HG03521 (cell line): ENCODE measurements around the gene FAM83E.
"Not testable (repeated sequence)": the region's sequence is repeated elsewhere in the genome, so short reads cannot be mapped to it uniquely, and the experiment has no call there.

ENCODE experiments used
- ATAC-seq: cut with Tn5 transposase; IDR thresholded peaks from one replicate; pipeline ENCODE4 v1.9.1; 2021; ENCODE audit warnings: mild to moderate bottlenecking, moderate library complexity; ENCODE audit not compliant: unreplicated experiment

FAM83E gene

GRCh38 chr19:48578891-48579290, 36.0 kb downstream of the FAM83E start:
- no peak for ATAC-seq

- ATAC-seq, result not testable (repeated sequence)
These were observed 37.0 kb downstream of the FAM83E start for GRCh38 chr19:48577908-48578307.

GRCh38 chr19:48575931-48576622, 38.8 kb downstream of the FAM83E start:
- no peak for ATAC-seq

GRCh38 chr19:48573163-48573505, 41.7 kb downstream of the FAM83E start:
- no peak for ATAC-seq

GRCh38 chr19:48571378-48572162, 43.3 kb downstream of the FAM83E start:
- no peak for ATAC-seq

DNA sequence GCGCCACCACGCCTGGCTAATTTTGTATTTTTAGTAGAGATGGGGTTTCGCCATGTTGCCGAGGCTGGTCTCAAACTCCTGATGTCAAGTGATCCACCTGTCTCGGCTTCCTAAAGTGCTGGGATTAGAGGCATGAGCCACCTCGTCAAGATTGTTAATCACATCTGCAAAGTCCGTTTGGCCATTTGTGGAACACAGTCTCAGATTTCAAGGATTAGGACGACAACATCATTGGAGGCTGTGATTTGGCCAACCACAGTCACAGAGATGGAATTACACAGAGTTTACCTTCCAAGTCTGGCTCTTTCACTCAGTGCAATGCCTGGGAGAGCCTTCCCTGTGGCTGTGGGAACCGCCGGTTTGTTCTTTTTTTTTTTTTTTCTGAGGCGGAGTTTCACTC, 45.1 kb downstream of the FAM83E start:
- no peak for ATAC-seq

DNA sequence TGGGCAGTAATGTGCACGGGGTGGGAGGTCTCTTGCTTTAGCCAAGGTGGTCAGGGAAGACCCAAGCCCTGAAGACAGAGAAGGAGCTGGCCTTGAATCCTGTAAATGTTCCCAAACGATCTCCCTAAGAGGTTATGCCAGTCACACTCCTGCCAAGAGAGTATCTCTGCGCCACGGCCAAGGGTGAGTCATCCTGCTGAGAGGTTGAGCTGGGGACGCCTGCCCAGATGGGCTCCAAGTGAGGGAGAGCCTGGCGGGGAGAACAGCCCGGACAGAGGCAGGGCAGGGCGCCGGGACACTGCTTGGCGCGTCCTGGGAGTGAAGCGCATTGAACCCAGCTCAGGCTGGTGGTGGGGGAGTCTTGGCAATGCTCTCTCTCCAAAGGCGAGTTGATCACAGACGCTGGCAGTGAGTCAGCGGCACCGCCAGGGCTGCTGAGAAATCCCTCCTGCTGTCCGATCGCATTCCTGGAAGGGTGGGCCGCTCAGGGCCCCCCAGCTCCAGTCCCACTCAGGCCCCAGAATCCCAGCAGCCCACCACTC, 46.5 kb downstream of the FAM83E start:
- no peak for ATAC-seq

GRCh38 chr19:48565090-48565489, 49.8 kb downstream of the FAM83E start:
- no peak for ATAC-seq
